Caco-2 (cell line): ENCODE results near the gene DCT. TPM values are rescaled to one million over a fixed set of nuclear protein-coding genes. Genes with fewer than 3 reads are reported as not detected.
"Not testable (repeated sequence)": the region's sequence is repeated elsewhere in the genome, so short reads cannot be mapped to it uniquely, and the experiment has no call there.

Experiments
- Bru-seq: library from RNA; stranded (reverse); fragments of 400-500 nt; gene quantifications from one replicate; lab custom pipeline; 2021; lab: Mats Ljungman, UMichigan
- BruChase-seq, 2 experiments: library from RNA; stranded (reverse); fragments of 400-500 nt; gene quantifications; one replicate each; lab custom pipeline; 2021; lab: Mats Ljungman, UMichigan
- BruUV-seq: library from RNA; stranded (reverse); fragments of 400-500 nt; replicated peaks from 2 replicates; lab custom pipeline; 2021; lab: Mats Ljungman, UMichigan
- CTCF ChIA-PET: fragments of 300-600 bp; sonication (Branson Sonifier 250); formaldehyde crosslinking; loops from one replicate; lab custom pipeline; 2022; ENCODE audit warnings: antibody characterized with exemption; lab: Charles Lee
- POLR2A ChIA-PET: fragments of 300-600 bp; sonication (Branson Sonifier 250); formaldehyde crosslinking; loops from one replicate; lab custom pipeline; 2022; ENCODE audit warnings: antibody characterized with exemption; lab: Charles Lee
- DNase-seq, 2 experiments: peaks; one replicate each; pipeline versions ENCODE4 v3.0.0 to v3.0.0-alpha.2; 2020 to 2022
- H3K27me3 ChIP-seq: replicated peaks from 2 replicates; pipeline ENCODE4 v1.6.0; 2011; ENCODE audit warnings: low read length; ENCODE audit not compliant: control insufficient read depth, insufficient read depth
- H3K36me3 ChIP-seq: 2 replicates; pipeline ENCODE4 v1.5.1; 2011; ENCODE audit warnings: low read length; ENCODE audit not compliant: control insufficient read depth, insufficient read depth
- H3K4me1 ChIP-seq: fragments of 250-450 bp; sonication (Bioruptor Pico); 2 replicates; pipeline ENCODE4 v1.5.1; 2020; ENCODE audit warnings: mild to moderate bottlenecking
- H3K4me3 ChIP-seq: 2 replicates; pipeline ENCODE4 v1.5.1; 2011; ENCODE audit warnings: low read depth, mild to moderate bottlenecking, control low read depth, low read length
- H3K9me3 ChIP-seq: fragments of 250-450 bp; sonication (Bioruptor Pico); 2 replicates; pipeline ENCODE4 v1.5.1; 2020; ENCODE audit warnings: mild to moderate bottlenecking, moderate library complexity
- H3K27ac Mint-ChIP-seq: one replicate; pipeline ENCODE4 v1.8.0; 2022; ENCODE audit warnings: mixed read lengths; ENCODE audit not compliant: unreplicated experiment
- H3K27me3 Mint-ChIP-seq: one replicate; pipeline ENCODE4 v1.8.0; 2022; ENCODE audit warnings: mixed read lengths; ENCODE audit not compliant: insufficient read depth, unreplicated experiment
- H3K36me3 Mint-ChIP-seq: one replicate; pipeline ENCODE4 v1.8.0; 2022; ENCODE audit warnings: mild to moderate bottlenecking, mixed read lengths; ENCODE audit not compliant: insufficient read depth, unreplicated experiment
- H3K4me1 Mint-ChIP-seq: one replicate; pipeline ENCODE4 v1.8.0; 2022; ENCODE audit warnings: low read depth, mixed read lengths; ENCODE audit not compliant: unreplicated experiment
- H3K4me3 Mint-ChIP-seq: one replicate; pipeline ENCODE4 v1.8.0; 2022; ENCODE audit warnings: mild to moderate bottlenecking, moderate library complexity, mixed read lengths; ENCODE audit not compliant: unreplicated experiment
- H3K9me3 Mint-ChIP-seq: one replicate; pipeline ENCODE4 v1.8.0; 2022; ENCODE audit warnings: mixed read lengths; ENCODE audit not compliant: unreplicated experiment
- intact Hi-C: fragments of 100-400 bp; cut with micrococcal nuclease; formaldehyde crosslinking; loops from one replicate; pipeline ENCODE4 v1.10.0; 2022; ENCODE audit not compliant: unreplicated experiment
- long read RNA-seq: library from polyadenylated mRNA; stranded (forward); transcript quantifications from one replicate; pipeline ENCODE4 v2.0.0, GENCODE V29; 2022
- total RNA-seq: library from RNA; stranded (reverse); gene quantifications from 2 replicates; pipeline ENCODE4 v1.2.3, GENCODE V29; 2022
- TF ChIP-seq, protein P1 (sequence below), 2 experiments: fragments of 200-600 bp in 1 of 2; IDR thresholded peaks; 1 replicate in 1 of 2; 2 replicates in 1 of 2; pipeline versions ENCODE4 v1.5.1 to v1.8.0; 2011 to 2022; ENCODE audit warnings: antibody characterized with exemption in 1 of 2, control low read depth in 1 of 2, inconsistent platforms in 1 of 2, low read depth in 1 of 2, low read length in 1 of 2, mild to moderate bottlenecking in 1 of 2, moderate library complexity in 1 of 2; ENCODE audit not compliant: insufficient read depth in 1 of 2, severe bottlenecking in 1 of 2, unreplicated experiment in 1 of 2

Gene DCT
- not detected in 2 replicates for total RNA-seq
- percentile 5 among the genes with signal in this experiment for Bru-seq, nascent RNA
- percentile 9 among the genes with signal in this experiment for BruChase-seq, experiment 1, labeled RNA remaining after a 2-hour chase
- BruChase-seq, experiment 2, labeled RNA remaining after a 6-hour chase = percentile 11 among the genes with signal in this experiment
- long read RNA-seq = 0 reads

DNA sequence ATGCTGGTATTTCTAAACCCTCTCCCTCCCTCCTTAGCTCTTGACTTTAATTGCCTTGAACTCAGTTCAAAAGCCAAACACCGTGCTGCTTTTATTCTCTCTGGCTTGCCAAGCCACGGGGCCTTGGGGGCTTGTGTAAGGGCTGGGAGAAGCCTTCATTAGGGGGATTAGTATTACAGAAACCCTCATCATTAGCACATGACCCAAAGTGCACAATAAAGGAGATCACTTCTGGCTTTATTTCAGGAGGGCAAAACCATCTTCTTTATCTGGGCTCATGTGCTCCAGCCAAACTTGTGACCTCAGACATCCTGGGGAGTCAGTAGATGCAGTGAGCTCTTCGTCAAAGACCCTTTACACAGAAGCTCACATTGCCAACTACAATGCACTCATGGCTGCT, at the start of gene DCT:
DCT (minus strand) TSS at position 67 of the 400 bp plus-strand sequence. CDS start 427 bp downstream, outside the sequence.
- intact Hi-C loops = no loop called here
- H3K27me3 Mint-ChIP-seq = peaks cover 8% of the 10 kb centered on the region
- no peaks in the 10 kb centered on the region for H3K36me3 ChIP-seq
- no peaks in the 10 kb centered on the region for H3K27me3 ChIP-seq
- H3K9me3 Mint-ChIP-seq = no peaks in the 10 kb centered on the region
- H3K9me3 ChIP-seq = no peaks in the 10 kb centered on the region
- no peak within 1 kb of the TSS for H3K4me3 Mint-ChIP-seq
- H3K4me1 ChIP-seq = no peaks in the 10 kb centered on the region
- H3K36me3 Mint-ChIP-seq = no peaks in the 10 kb centered on the region
- no peak within 1 kb of the TSS for H3K27ac Mint-ChIP-seq
- ChIA-PET CTCF (no interaction called here), POLR2A (no interaction called here)
- TF ChIP-seq, protein P1, sequence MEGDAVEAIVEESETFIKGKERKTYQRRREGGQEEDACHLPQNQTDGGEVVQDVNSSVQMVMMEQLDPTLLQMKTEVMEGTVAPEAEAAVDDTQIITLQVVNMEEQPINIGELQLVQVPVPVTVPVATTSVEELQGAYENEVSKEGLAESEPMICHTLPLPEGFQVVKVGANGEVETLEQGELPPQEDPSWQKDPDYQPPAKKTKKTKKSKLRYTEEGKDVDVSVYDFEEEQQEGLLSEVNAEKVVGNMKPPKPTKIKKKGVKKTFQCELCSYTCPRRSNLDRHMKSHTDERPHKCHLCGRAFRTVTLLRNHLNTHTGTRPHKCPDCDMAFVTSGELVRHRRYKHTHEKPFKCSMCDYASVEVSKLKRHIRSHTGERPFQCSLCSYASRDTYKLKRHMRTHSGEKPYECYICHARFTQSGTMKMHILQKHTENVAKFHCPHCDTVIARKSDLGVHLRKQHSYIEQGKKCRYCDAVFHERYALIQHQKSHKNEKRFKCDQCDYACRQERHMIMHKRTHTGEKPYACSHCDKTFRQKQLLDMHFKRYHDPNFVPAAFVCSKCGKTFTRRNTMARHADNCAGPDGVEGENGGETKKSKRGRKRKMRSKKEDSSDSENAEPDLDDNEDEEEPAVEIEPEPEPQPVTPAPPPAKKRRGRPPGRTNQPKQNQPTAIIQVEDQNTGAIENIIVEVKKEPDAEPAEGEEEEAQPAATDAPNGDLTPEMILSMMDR (IDR thresholded peaks at IDR 0.05; ENCODE audit: insufficient read depth in 1 of 2, low read depth in 1 of 2, low read length in 1 of 2, severe bottlenecking in 1 of 2, unreplicated experiment in 1 of 2) = no peak
- no TSS peak for BruUV-seq
- no peak within 1 kb of the TSS for H3K4me3 ChIP-seq
- no peak for DNase-seq
- no peaks in the 10 kb centered on the region for H3K4me1 Mint-ChIP-seq

DNA sequence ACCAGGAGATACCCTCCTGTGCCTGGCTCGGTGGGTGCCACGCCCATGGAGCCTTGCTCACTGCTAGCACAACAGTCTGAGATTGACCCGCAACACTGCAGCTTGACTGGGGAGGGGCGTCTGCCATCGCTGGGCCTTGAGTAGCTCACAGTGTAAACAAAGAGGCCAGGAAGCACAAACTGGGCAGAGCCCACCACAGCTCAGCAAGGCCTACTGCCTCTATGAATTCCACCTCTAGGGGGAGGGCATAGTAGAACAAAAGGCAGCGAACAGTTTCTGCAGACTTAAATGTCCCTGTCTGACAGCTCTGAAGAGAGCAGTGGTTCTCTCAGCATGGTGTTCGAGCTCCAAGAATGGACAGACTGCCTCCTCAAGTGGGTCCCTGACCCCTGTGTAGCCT, 47.5 kb upstream of the DCT start:
- CTCF ChIA-PET = interaction anchor here (1.4 kb wide), 1 partner anchor 23 kb away, joined by 3 read pairs; no protein-coding TSS in a partner anchor
- H3K4me1 ChIP-seq, BruUV-seq, POLR2A ChIA-PET, H3K4me1 Mint-ChIP-seq, intact Hi-C loops, H3K36me3 Mint-ChIP-seq, H3K27me3 ChIP-seq, H3K9me3 Mint-ChIP-seq, H3K27ac Mint-ChIP-seq, H3K9me3 ChIP-seq, H3K4me3 Mint-ChIP-seq, H3K4me3 ChIP-seq, H3K36me3 ChIP-seq: not testable (repeated sequence)
- peaks cover 34% of the 10 kb centered on the region for H3K27me3 Mint-ChIP-seq
- peak in 1 of 2 experiments; percentile 6 for DNase-seq

DNA sequence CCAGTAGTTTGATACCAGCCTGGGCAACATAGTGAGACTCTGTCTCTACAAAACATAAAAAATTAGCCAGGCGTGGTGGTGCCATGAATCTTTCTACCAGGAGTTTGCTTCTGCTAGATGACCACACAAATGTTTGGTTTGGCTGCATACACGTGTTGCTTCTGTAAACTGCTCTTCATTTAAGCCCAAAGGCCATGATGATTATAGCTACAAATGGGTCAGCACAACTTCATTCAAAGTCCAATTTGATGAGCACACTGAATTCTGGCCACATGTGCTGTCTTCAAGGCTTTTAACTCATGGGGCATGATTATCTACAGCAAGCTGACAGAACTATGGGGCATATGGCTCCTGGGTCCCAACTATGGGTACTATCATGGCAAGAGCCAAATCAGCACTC, 46.3 kb upstream of the DCT start:
- Mint-ChIP-seq H3K27ac (no peak overlapping the region), H3K9me3 (no peaks in the 10 kb centered on the region), H3K4me3 (no peak overlapping the region), H3K27me3 (peaks cover 37% of the 10 kb centered on the region), H3K36me3 (no peaks in the 10 kb centered on the region), H3K4me1 (no peaks in the 10 kb centered on the region)
- Histone ChIP-seq H3K36me3 (no peaks in the 10 kb centered on the region), H3K4me1 (no peaks in the 10 kb centered on the region), H3K9me3 (0 out of 2 replicates have a peak, but pooled peaks cover under 1% of the 10 kb centered on the region), H3K4me3 (no peak overlapping the region), H3K27me3 (no peaks in the 10 kb centered on the region)
- TF ChIP-seq, protein P1 (IDR thresholded peaks at IDR 0.05; ENCODE audit: insufficient read depth in 1 of 2, low read depth in 1 of 2, low read length in 1 of 2, severe bottlenecking in 1 of 2, unreplicated experiment in 1 of 2) = no peak
- POLR2A ChIA-PET = no interaction called here
- CTCF ChIA-PET = no interaction called here
- intact Hi-C loops = no loop called here
- no TSS peak for BruUV-seq
- DNase-seq = no peak
